Activated T-cell treated with anti-CD3 and anti-CD28 coated beads for 24 hours (primary cell): ENCODE data around the gene KCTD16.

ENCODE experiments used
- DNase-seq: peaks from one replicate; pipeline ENCODE4 v3.0.0-alpha.2; 2020; ENCODE audit warnings: low read depth

The KCTD16 gene

GRCh38 chr5:144289277-144289676, 118.6 kb downstream of the KCTD16 start:
- no peak for DNase-seq

- DNase-seq, result no peak
These were observed 121.4 kb downstream of the KCTD16 start for GRCh38 chr5:144292029-144292428.

GRCh38 chr5:144295284-144295683, 124.6 kb downstream of the KCTD16 start:
- no peak for DNase-seq

- no peak for DNase-seq
These were observed 126.4 kb downstream of the KCTD16 start for GRCh38 chr5:144297081-144297480.

- no peak for DNase-seq
These were observed 128.0 kb downstream of the KCTD16 start for GRCh38 chr5:144298658-144299057.

GRCh38 chr5:144304688-144305087, 134.0 kb downstream of the KCTD16 start:
- DNase-seq, result no peak

- DNase-seq, result no peak
These were observed 137.1 kb downstream of the KCTD16 start for GRCh38 chr5:144307736-144308135.

- no peak for DNase-seq
These were observed 137.5 kb downstream of the KCTD16 start for GRCh38 chr5:144308174-144308573.

- DNase-seq, result no peak
These were observed 138.4 kb downstream of the KCTD16 start for GRCh38 chr5:144308906-144309670.

GRCh38 chr5:144310621-144311020, 139.9 kb downstream of the KCTD16 start:
- no peak for DNase-seq

- DNase-seq, result no peak
These were observed 142.6 kb downstream of the KCTD16 start for GRCh38 chr5:144313147-144313726.

- no peak for DNase-seq
These were observed 144.4 kb downstream of the KCTD16 start for GRCh38 chr5:144315026-144315425.

GRCh38 chr5:144315994-144316634, 145.4 kb downstream of the KCTD16 start:
- no peak for DNase-seq

GRCh38 chr5:144318011-144318410, 147.3 kb downstream of the KCTD16 start:
- no peak for DNase-seq

- DNase-seq, result no peak
These were observed 147.8 kb downstream of the KCTD16 start for GRCh38 chr5:144318460-144318859.

GRCh38 chr5:144323181-144323580, 152.5 kb downstream of the KCTD16 start:
- DNase-seq, result no peak

GRCh38 chr5:144325532-144325931, 154.9 kb downstream of the KCTD16 start:
- DNase-seq, result no peak

- DNase-seq, result no peak
These were observed 157.8 kb downstream of the KCTD16 start for GRCh38 chr5:144328494-144328893.

GRCh38 chr5:144328980-144329379, 158.3 kb downstream of the KCTD16 start:
- DNase-seq, result no peak

- no peak for DNase-seq
These were observed 159.0 kb downstream of the KCTD16 start for GRCh38 chr5:144329681-144330080.

GRCh38 chr5:144331361-144331760, 160.7 kb downstream of the KCTD16 start:
- no peak for DNase-seq

GRCh38 chr5:144332265-144332664, 161.6 kb downstream of the KCTD16 start:
- no peak for DNase-seq

- DNase-seq, result no peak
These were observed 162.8 kb downstream of the KCTD16 start for GRCh38 chr5:144333336-144333920.
